Measurements from ENCODE around the gene ACTL7A. TPM values are rescaled to one million over a fixed set of nuclear protein-coding genes. Genes with fewer than 3 reads are reported as not detected.

The ACTL7A gene
- total RNA-seq, 2 donors from 2014 or later: not detected

DNA sequence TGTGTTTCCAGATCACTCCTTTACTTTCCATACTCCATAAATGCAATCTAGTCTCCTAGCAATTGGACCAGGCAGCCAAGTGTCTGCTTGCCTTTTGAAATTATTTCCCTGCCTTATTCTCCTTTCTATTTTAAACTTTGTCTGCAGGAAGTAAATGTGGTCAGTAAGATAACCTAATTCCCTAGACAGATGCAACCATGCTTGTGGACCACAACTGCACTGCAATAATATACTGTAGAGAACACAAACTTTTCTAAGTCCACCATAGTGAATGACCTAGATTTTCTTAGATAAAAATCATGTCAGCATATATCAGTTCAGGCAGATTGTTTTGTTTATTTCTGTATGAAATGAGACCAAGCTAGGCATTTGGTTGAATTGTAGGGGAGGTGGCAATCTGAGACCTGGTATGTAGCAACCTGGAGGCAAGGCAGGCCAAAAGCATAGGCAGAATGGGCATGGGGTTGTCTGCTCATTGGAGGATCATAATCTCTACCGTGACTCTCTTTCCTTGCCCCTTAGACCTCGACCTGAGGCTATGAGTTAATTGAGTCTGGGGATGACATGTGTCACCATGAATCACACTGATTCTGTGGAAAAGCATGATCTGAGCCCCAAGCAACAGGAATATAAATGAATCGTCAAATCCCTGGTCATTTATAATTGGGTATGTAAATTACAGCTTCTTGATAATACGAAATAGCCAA is 27.0 kb upstream of the ACTL7A start:
- Histone ChIP-seq H3K36me3 (replicated peaks in 1 of 2; ENCODE audit: insufficient read depth in 1 of 2, low read depth in 2 of 2) (no peaks in the 10 kb centered on the region), H3K27me3 (no peaks in the 10 kb centered on the region), H3K4me3 (no peak overlapping the region), H3K27ac (no peak overlapping the region), H3K4me1 (no peaks in the 10 kb centered on the region), H3K9me3 (no peaks in the 10 kb centered on the region)
- no peak for ATAC-seq
- no peak for TF ChIP-seq POLR2A (IDR thresholded peaks at IDR 0.05)
- TF ChIP-seq, protein P1, sequence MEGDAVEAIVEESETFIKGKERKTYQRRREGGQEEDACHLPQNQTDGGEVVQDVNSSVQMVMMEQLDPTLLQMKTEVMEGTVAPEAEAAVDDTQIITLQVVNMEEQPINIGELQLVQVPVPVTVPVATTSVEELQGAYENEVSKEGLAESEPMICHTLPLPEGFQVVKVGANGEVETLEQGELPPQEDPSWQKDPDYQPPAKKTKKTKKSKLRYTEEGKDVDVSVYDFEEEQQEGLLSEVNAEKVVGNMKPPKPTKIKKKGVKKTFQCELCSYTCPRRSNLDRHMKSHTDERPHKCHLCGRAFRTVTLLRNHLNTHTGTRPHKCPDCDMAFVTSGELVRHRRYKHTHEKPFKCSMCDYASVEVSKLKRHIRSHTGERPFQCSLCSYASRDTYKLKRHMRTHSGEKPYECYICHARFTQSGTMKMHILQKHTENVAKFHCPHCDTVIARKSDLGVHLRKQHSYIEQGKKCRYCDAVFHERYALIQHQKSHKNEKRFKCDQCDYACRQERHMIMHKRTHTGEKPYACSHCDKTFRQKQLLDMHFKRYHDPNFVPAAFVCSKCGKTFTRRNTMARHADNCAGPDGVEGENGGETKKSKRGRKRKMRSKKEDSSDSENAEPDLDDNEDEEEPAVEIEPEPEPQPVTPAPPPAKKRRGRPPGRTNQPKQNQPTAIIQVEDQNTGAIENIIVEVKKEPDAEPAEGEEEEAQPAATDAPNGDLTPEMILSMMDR (IDR thresholded peaks at IDR 0.05): no peak
- DNase-seq: no peak
- WGBS, 2 donors: 37 to 54% methylated on average over 4 of the region's 4 CpGs
- intact Hi-C loops (cut with DNase I): no loop called here

- Histone ChIP-seq H3K4me1 (no peaks in the 10 kb centered on the region), H3K27ac (no peak overlapping the region), H3K36me3 (replicated peaks in 1 of 2; ENCODE audit: insufficient read depth in 1 of 2, low read depth in 2 of 2) (no peaks in the 10 kb centered on the region), H3K4me3 (no peak overlapping the region), H3K27me3 (no peaks in the 10 kb centered on the region), H3K9me3 (no peaks in the 10 kb centered on the region)
- intact Hi-C loops (cut with DNase I): no loop called here
- DNase-seq (no peak), ATAC-seq (no peak)
- WGBS, 2 donors: 69 to 73% methylated on average over 7 of the region's 7 CpGs
- no peak for TF ChIP-seq POLR2A (IDR thresholded peaks at IDR 0.05)
- TF ChIP-seq, protein P1 (IDR thresholded peaks at IDR 0.05): no peak
Observed at GRCh38 chr9:108835831-108836230, 26.2 kb upstream of the ACTL7A start.

GRCh38 chr9:108836319-108836718 is 25.7 kb upstream of the ACTL7A start:
- intact Hi-C loops (cut with DNase I): no loop called here
- H3K36me3 ChIP-seq (replicated peaks in 1 of 2; ENCODE audit: insufficient read depth in 1 of 2, low read depth in 2 of 2): no peaks in the 10 kb centered on the region
- no peaks in the 10 kb centered on the region for H3K4me1 ChIP-seq
- no peak overlapping the region for H3K27ac ChIP-seq
- ATAC-seq: no peak
- TF ChIP-seq POLR2A (IDR thresholded peaks at IDR 0.05): no peak
- TF ChIP-seq, protein P1 (IDR thresholded peaks at IDR 0.05): no peak
- no peak overlapping the region for H3K4me3 ChIP-seq
- no peak for DNase-seq
- H3K27me3 ChIP-seq: no peaks in the 10 kb centered on the region
- no peaks in the 10 kb centered on the region for H3K9me3 ChIP-seq
- WGBS, 2 donors: 79 to 84% methylated on average over 6 to 9 of the region's 9 CpGs

- ATAC-seq (no peak), DNase-seq (no peak)
- Histone ChIP-seq H3K27ac (no peak overlapping the region), H3K36me3 (replicated peaks in 1 of 2; ENCODE audit: insufficient read depth in 1 of 2, low read depth in 2 of 2) (no peaks in the 10 kb centered on the region), H3K4me3 (no peak overlapping the region), H3K27me3 (no peaks in the 10 kb centered on the region), H3K4me1 (no peaks in the 10 kb centered on the region), H3K9me3 (no peaks in the 10 kb centered on the region)
- no peak for TF ChIP-seq POLR2A (IDR thresholded peaks at IDR 0.05)
- TF ChIP-seq, protein P1 (IDR thresholded peaks at IDR 0.05): no peak
- intact Hi-C loops (cut with DNase I): no loop called here
- WGBS, 2 donors: 65 to 66% methylated on average over 5 of the region's 5 CpGs
Observed at GRCh38 chr9:108836781-108837180, 25.3 kb upstream of the ACTL7A start.

DNA sequence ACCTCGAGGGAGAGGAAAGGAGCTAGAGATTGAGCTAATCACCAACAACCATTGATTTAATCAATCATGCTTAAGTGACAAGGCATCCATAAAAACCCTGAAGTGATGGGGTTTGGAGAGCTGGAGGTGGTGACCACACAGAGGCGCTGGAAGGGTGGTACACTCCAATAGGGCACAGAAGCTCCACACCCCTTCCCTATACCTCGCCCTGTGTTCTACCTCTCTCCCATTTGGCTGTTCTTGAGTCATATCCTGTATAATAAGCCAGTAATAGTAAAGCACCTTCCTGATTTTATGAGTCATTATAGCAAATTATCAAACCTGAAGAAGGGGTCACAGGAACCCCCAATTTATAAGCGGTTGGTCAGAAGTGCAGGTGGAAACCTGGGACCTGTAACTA is 24.5 kb upstream of the ACTL7A start:
- no peaks in the 10 kb centered on the region for H3K27me3 ChIP-seq
- H3K36me3 ChIP-seq (replicated peaks in 1 of 2; ENCODE audit: insufficient read depth in 1 of 2, low read depth in 2 of 2): no peaks in the 10 kb centered on the region
- WGBS, 2 donors: 50 to 61% methylated on average over 4 of the region's 4 CpGs
- no peak overlapping the region for H3K4me3 ChIP-seq
- H3K4me1 ChIP-seq: no peaks in the 10 kb centered on the region
- intact Hi-C loops (cut with DNase I): no loop called here
- DNase-seq (no peak), ATAC-seq (no peak)
- H3K9me3 ChIP-seq: no peaks in the 10 kb centered on the region
- TF ChIP-seq, protein P1 (IDR thresholded peaks at IDR 0.05): no peak
- TF ChIP-seq POLR2A (IDR thresholded peaks at IDR 0.05): no peak
- no peak overlapping the region for H3K27ac ChIP-seq
